Mesothelial cell of epicardium (in vitro differentiated cells): ENCODE measurements around the gene CERS5. TPM values are rescaled to one million over a fixed set of nuclear protein-coding genes. Genes with fewer than 3 reads are reported as not detected.

Source experiments
- DNase-seq, 2 experiments: peaks; one replicate each; pipeline ENCODE4 v3.0.0; 2021; ENCODE audit warnings: low spot score in 2 of 2; ENCODE audit not compliant: unreplicated experiment in 2 of 2
- H3K27ac Mint-ChIP-seq: 2 replicates; pipeline ENCODE4 v1.8.0; 2021; ENCODE audit warnings: mixed read lengths
- H3K27me3 Mint-ChIP-seq: 2 replicates; pipeline ENCODE4 v1.8.0; 2021; ENCODE audit warnings: low read depth, mixed read lengths
- H3K36me3 Mint-ChIP-seq: 2 replicates; pipeline ENCODE4 v1.8.0; 2021; ENCODE audit warnings: mixed read lengths
- H3K4me1 Mint-ChIP-seq: 2 replicates; pipeline ENCODE4 v1.8.0; 2021; ENCODE audit warnings: mixed read lengths
- H3K4me3 Mint-ChIP-seq: 2 replicates; pipeline ENCODE4 v1.8.0; 2021; ENCODE audit warnings: mild to moderate bottlenecking, moderate library complexity, mixed read lengths
- H3K9me3 Mint-ChIP-seq: 2 replicates; pipeline ENCODE4 v1.8.0; 2021; ENCODE audit warnings: mixed read lengths
- total RNA-seq: library from RNA; stranded (reverse); gene quantifications from 3 replicates; pipeline ENCODE4 v1.2.1, GENCODE V29; 2021
- TF ChIP-seq, protein P1 (sequence below): fragments of 200-600 bp; sonication (generic); IDR thresholded peaks from one replicate; pipeline ENCODE4 v1.5.0; 2021; ENCODE audit warnings: antibody characterized with exemption; ENCODE audit not compliant: unreplicated experiment

The CERS5 gene
- total RNA-seq, 1 donor from 2014 or later, result 77.1 TPM

DNA sequence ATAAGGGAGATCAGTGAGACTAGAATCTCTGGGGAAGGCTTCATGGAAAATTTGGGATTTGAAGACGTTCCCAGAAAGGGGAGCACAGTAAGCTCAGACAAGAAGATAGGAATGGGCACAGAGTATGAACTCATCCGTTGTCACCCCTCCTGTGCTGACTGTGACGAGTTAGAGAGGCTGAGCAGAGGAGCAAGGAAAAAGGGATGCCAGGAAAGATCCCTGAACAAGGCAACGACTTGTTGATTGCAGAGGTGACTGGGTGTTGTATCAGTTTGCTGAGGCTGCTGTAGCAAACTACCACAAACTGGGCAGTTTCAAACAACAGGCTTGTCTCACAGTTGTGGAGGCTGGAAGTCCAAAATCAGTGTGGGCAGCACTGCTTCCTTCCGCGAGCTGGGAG lies 69.2 kb downstream of the CERS5 start:
- Mint-ChIP-seq H3K36me3 (peaks cover 53% of the 10 kb centered on the region), H3K4me1 (no peaks in the 10 kb centered on the region), H3K27ac (no peak overlapping the region), H3K9me3 (no peaks in the 10 kb centered on the region), H3K27me3 (no peaks in the 10 kb centered on the region), H3K4me3 (no peak overlapping the region)
- TF ChIP-seq, protein P1, sequence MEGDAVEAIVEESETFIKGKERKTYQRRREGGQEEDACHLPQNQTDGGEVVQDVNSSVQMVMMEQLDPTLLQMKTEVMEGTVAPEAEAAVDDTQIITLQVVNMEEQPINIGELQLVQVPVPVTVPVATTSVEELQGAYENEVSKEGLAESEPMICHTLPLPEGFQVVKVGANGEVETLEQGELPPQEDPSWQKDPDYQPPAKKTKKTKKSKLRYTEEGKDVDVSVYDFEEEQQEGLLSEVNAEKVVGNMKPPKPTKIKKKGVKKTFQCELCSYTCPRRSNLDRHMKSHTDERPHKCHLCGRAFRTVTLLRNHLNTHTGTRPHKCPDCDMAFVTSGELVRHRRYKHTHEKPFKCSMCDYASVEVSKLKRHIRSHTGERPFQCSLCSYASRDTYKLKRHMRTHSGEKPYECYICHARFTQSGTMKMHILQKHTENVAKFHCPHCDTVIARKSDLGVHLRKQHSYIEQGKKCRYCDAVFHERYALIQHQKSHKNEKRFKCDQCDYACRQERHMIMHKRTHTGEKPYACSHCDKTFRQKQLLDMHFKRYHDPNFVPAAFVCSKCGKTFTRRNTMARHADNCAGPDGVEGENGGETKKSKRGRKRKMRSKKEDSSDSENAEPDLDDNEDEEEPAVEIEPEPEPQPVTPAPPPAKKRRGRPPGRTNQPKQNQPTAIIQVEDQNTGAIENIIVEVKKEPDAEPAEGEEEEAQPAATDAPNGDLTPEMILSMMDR, result no peak
- no peak for DNase-seq

DNA sequence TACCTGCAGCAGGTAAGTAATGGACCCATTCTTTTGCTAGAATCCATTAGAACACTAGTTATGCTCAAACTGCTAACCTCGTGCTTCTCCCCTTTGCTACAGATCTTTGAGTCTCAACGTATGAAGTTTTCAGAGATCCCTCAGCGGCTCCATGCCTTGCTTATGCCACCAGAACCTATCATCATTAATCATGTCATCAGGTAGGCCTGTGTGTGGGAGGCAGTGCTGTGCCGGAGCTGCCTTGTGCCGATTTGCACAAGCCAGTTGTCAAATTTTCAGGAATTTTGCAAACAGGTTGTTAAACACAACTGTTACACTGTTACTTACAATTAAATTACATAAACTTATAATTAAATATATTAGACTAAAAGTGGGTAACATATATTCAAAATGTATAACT lies 76.8 kb downstream of the CERS5 start:
- DNase-seq, result no peak
- Mint-ChIP-seq H3K27ac (no peak overlapping the region), H3K4me1 (peaks cover 7% of the 10 kb centered on the region), H3K9me3 (no peaks in the 10 kb centered on the region), H3K27me3 (no peaks in the 10 kb centered on the region), H3K36me3 (peaks cover 31% of the 10 kb centered on the region), H3K4me3 (no peak overlapping the region)
- TF ChIP-seq, protein P1, result no peak

DNA sequence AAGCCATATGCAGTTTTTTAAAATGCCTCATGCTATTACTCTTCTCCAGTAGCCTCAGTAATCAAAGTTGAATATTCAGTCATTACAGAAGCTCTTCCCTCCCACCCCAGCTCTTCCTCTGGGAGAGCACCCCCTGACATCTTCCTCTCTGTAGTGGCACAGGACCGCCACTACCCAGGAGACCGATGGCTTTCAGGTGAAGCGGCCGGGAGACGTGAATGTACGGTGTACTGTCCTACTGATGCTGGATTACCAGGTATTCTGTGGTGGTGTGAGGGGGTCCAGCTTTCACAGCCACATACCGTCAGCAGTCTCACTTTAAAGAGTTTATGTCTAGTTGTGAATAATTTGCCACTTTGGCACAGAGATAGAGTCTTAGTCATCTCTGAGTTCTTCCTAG lies 77.4 kb downstream of the CERS5 start:
- H3K27me3 Mint-ChIP-seq, result no peaks in the 10 kb centered on the region
- peaks cover 27% of the 10 kb centered on the region for H3K36me3 Mint-ChIP-seq
- H3K4me3 Mint-ChIP-seq, result no peak overlapping the region
- TF ChIP-seq, protein P1, result no peak
- DNase-seq, result no peak
- peaks cover 9% of the 10 kb centered on the region for H3K4me1 Mint-ChIP-seq
- H3K27ac Mint-ChIP-seq, result no peak overlapping the region
- no peaks in the 10 kb centered on the region for H3K9me3 Mint-ChIP-seq

DNA sequence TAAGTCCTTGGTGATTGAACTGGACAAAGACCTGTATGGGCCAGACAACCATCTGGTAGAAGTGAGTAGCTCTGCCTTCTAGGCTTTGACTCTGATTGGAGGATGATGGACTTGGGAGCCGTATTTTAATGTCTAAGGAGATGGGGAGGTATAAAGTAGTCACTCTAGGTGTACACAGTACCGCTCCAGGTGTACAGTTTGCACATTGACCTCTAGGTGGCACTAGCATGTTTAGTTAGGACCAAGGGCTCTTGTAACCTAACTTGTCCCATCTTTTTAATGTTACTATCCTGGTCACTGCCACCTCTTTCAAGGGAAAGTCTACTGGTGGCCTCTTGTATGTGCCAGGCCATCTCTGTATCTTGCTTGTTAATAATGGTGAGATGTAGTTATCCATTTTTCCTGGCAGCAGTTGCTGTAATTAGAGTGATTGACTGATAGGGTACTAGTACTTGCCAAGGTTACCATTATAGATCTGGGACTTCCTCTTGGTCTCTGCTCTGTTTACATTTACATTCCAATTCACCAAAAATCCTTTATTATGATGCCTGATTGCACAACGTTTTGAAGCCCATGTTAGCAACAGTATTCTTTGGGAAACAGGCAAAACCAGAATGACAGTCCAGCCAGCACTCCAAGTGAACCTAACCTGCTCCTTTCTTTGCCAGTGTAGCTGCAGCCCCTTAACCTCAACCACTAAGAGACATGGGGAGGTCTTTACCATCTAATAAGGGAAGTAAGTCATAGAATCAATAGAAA lies 78.4 kb downstream of the CERS5 start:
- H3K9me3 Mint-ChIP-seq, result no peaks in the 10 kb centered on the region
- DNase-seq, result no peak
- H3K4me3 Mint-ChIP-seq, result no peak overlapping the region
- TF ChIP-seq, protein P1, result peak; percentile 66
- peaks cover 20% of the 10 kb centered on the region for H3K36me3 Mint-ChIP-seq
- peak overlapping the region; percentile 32 for H3K27ac Mint-ChIP-seq
- peaks cover 12% of the 10 kb centered on the region for H3K4me1 Mint-ChIP-seq
- no peaks in the 10 kb centered on the region for H3K27me3 Mint-ChIP-seq

DNA sequence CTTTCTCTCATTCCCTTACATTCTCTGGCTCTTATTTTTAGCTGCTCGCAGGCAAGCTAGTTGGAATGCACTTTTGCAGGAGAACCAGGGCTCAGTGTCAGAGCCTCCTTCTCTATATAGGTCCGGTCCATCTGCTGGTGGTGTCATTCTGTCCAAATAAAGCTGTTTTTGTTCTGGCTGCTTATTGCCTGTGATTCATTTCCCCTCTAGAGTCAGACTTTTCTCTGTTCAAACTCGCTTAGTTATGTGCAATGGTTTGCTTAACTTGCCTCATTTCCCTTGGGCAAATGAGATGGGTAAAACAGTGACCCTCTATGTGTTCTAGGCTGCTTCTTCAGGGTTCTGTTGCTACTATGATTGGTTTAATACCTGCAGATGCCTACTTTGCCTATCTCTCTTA lies 79.2 kb downstream of the CERS5 start:
- H3K4me1 Mint-ChIP-seq, result peaks cover 17% of the 10 kb centered on the region
- DNase-seq, result no peak
- H3K27me3 Mint-ChIP-seq, result no peaks in the 10 kb centered on the region
- H3K4me3 Mint-ChIP-seq, result no peak overlapping the region
- H3K9me3 Mint-ChIP-seq, result no peaks in the 10 kb centered on the region
- H3K36me3 Mint-ChIP-seq, result peaks cover 20% of the 10 kb centered on the region
- TF ChIP-seq, protein P1, result no peak
- no peak overlapping the region for H3K27ac Mint-ChIP-seq
